Amniotic stem cell (primary cell): ENCODE data around the gene MYH15.

Source experiments
- DNase-seq: peaks from one replicate; lab custom pipeline; 2025; lab: John Stamatoyannopoulos, UW

Gene MYH15

GRCh38 chr3:108334701-108335100 lies 175.7 kb downstream of the MYH15 start:
- no peak for DNase-seq

- DNase-seq: no peak
Observed at GRCh38 chr3:108333961-108334360, 176.4 kb downstream of the MYH15 start.

- no peak for DNase-seq
Observed at GRCh38 chr3:108331792-108332191, 178.6 kb downstream of the MYH15 start.
